Measurements from ENCODE around the gene PTPRD. TPM values are rescaled to one million over a fixed set of nuclear protein-coding genes. Genes with fewer than 3 reads are reported as not detected.

Gene PTPRD
- total RNA-seq, 1 experiment from 2014 or later: 32.5 TPM

GRCh38 chr9:8888591-8888990, 1724.2 kb downstream of the PTPRD start:
- no CpG with 5 or more reads among the region's 1 CpG for WGBS (ENCODE audit: extremely low coverage, insufficient read length, low lambda C conversion rate)
- no peak overlapping the region for H4K5ac ChIP-seq (ENCODE audit: insufficient read length, low read depth, low read length)
- no peaks in the 10 kb centered on the region for H3K4me1 ChIP-seq (ENCODE audit: insufficient read depth, low read length)
- no peak overlapping the region for H3K14ac ChIP-seq (ENCODE audit: insufficient read depth, low read length)
- H2BK12ac ChIP-seq (ENCODE audit: insufficient read length, low read depth, low read length): no peak overlapping the region
- no peak overlapping the region for H3K9ac ChIP-seq (ENCODE audit: extremely low read depth, insufficient read length, low read length)
- H3K4me1 Mint-ChIP-seq: peaks cover 12 to 14% of the 10 kb centered on the region in 2 experiments
- H3K56ac ChIP-seq (ENCODE audit: insufficient read length, low read depth, low read length): no peak overlapping the region
- no peak overlapping the region for H3T11ph ChIP-seq (ENCODE audit: low read length)
- H2BK15ac ChIP-seq (ENCODE audit: low read depth, low read length): no peak overlapping the region
- no peak overlapping the region for H2BK20ac ChIP-seq (ENCODE audit: low read depth, low read length, poor library complexity, severe bottlenecking)
- no peak overlapping the region for H3K23ac ChIP-seq (ENCODE audit: insufficient read length, low read depth, low read length)
- H2AFZ ChIP-seq (ENCODE audit: low read length): no peak overlapping the region
- H3K18ac ChIP-seq (ENCODE audit: insufficient read length, low read depth, low read length): no peak overlapping the region
- H3K27me3 Mint-ChIP-seq (ENCODE audit: low read depth): no peaks in the 10 kb centered on the region
- H3K4ac ChIP-seq (ENCODE audit: low read depth, low read length): no peak overlapping the region
- H4K20me1 ChIP-seq (ENCODE audit: control insufficient read depth, insufficient read depth, insufficient read length): no peaks in the 10 kb centered on the region
- no peak overlapping the region for H3K27ac ChIP-seq (ENCODE audit: insufficient read length, low read depth, low read length)
- no peaks in the 10 kb centered on the region for H3K79me1 ChIP-seq (ENCODE audit: insufficient read depth, low read depth, low read length, poor library complexity, severe bottlenecking)
- TF ChIP-seq, protein P1, sequence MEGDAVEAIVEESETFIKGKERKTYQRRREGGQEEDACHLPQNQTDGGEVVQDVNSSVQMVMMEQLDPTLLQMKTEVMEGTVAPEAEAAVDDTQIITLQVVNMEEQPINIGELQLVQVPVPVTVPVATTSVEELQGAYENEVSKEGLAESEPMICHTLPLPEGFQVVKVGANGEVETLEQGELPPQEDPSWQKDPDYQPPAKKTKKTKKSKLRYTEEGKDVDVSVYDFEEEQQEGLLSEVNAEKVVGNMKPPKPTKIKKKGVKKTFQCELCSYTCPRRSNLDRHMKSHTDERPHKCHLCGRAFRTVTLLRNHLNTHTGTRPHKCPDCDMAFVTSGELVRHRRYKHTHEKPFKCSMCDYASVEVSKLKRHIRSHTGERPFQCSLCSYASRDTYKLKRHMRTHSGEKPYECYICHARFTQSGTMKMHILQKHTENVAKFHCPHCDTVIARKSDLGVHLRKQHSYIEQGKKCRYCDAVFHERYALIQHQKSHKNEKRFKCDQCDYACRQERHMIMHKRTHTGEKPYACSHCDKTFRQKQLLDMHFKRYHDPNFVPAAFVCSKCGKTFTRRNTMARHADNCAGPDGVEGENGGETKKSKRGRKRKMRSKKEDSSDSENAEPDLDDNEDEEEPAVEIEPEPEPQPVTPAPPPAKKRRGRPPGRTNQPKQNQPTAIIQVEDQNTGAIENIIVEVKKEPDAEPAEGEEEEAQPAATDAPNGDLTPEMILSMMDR (conservative IDR thresholded peaks at IDR 0.05): no peak
- H3K23me2 ChIP-seq (ENCODE audit: insufficient read length, low read depth, low read length, poor library complexity, severe bottlenecking): no peaks in the 10 kb centered on the region
- H3K4me3 Mint-ChIP-seq: no peak overlapping the region
- no peak overlapping the region for H2BK5ac ChIP-seq (ENCODE audit: insufficient read length, low read length)
- no peak overlapping the region for H2AK5ac ChIP-seq (ENCODE audit: insufficient read length, low read length)
- H4K8ac ChIP-seq (replicated peaks; ENCODE audit: insufficient read length, low read depth, low read length): no peak overlapping the region
- H3K4me2 ChIP-seq (ENCODE audit: insufficient read depth, insufficient read length, low read length): no peak overlapping the region
- no peaks in the 10 kb centered on the region for H3K9me3 ChIP-seq (ENCODE audit: control insufficient read depth, low read depth, low read length)
- no peaks in the 10 kb centered on the region for H3K27me3 ChIP-seq (ENCODE audit: insufficient read depth, low read length)
- H4K91ac ChIP-seq (ENCODE audit: insufficient read length, low read depth, low read length): no peak overlapping the region
- H3K36me3 Mint-ChIP-seq (ENCODE audit: insufficient read depth in 1 of 3, low read depth in 3 of 3): no peaks in the 10 kb centered on the region; a peak in 1 of 7 replicates
- DNase-seq: no peak
- H3K27ac Mint-ChIP-seq: no peak overlapping the region
- H3K9me3 Mint-ChIP-seq: no peaks in the 10 kb centered on the region
- no peak overlapping the region for H2BK120ac ChIP-seq (ENCODE audit: low read depth, low read length, poor library complexity, severe bottlenecking)
- no peaks in the 10 kb centered on the region for H3K79me2 ChIP-seq (ENCODE audit: insufficient read depth, low read length)

All from H9 (cell line).